K562 (cell line): ENCODE measurements around the gene RYR3. TPM values are rescaled to one million over a fixed set of nuclear protein-coding genes. Genes with fewer than 3 reads are reported as not detected.

Experiments used
- ATAC-seq: fragments of 200-7000 bp; cut with Tn5 transposase; 3 replicates; pipeline ENCODE4 v1.9.1; 2020; ENCODE audit warnings: moderate library complexity
- BruUV-seq: library from RNA; stranded (reverse); fragments of 400-500 nt; replicated peaks from 2 replicates; lab custom pipeline; 2021; lab: Mats Ljungman, UMichigan
- CTCF ChIA-PET: fragments of 300-600 bp; formaldehyde crosslinking; extraction: SDS; loops from one replicate; lab custom pipeline; 2021; ENCODE audit warnings: low intra/inter-chr PET ratio; lab: Yijun Ruan, JAX
- POLR2A ChIA-PET: fragments of 300-600, 350-650 bp; sonication (Branson Sonifier 250); formaldehyde crosslinking; extraction: SDS; loops from one replicate; lab custom pipeline; 2021; ENCODE audit warnings: antibody characterized with exemption, inconsistent platforms; lab: Yijun Ruan, JAX
- DNase-seq, 4 experiments: peaks; one replicate each; pipeline versions ENCODE4 v3.0.0 to v3.0.0-alpha.2; 2011 to 2018; ENCODE audit warnings: low spot score in 3 of 4, mixed read lengths in 3 of 4; ENCODE audit errors: extremely low read depth in 1 of 4
- FAIRE-seq: peaks from 2 replicates; lab custom pipeline; 2011; peaks lifted over from hg19 to GRCh38; lab: Jason Lieb, UNC
- H2AFZ ChIP-seq: 2 replicates; pipeline ENCODE4 v1.6.0; 2011; ENCODE audit warnings: low read depth, low read length, control low read depth, inconsistent platforms
- H3K27ac ChIP-seq: fragments of 200-600 bp; 3 replicates; pipeline ENCODE4 v1.8.0; 2011; ENCODE audit warnings: low read depth, mild to moderate bottlenecking, control low read depth, inconsistent platforms, low read length, moderate library complexity, mixed read lengths; ENCODE audit errors: extremely low read depth
- H3K27me3 ChIP-seq, 2 experiments: fragments of 300-600 bp in 1 of 2; 2 replicates in 1 of 2; 3 replicates in 1 of 2; pipeline versions ENCODE4 v1.6.0 to v1.8.0; 2011; ENCODE audit warnings: inconsistent platforms in 2 of 2, low read length in 2 of 2, mild to moderate bottlenecking in 1 of 2, mixed read lengths in 1 of 2, moderate library complexity in 1 of 2; ENCODE audit not compliant: control insufficient read depth in 2 of 2, insufficient read depth in 2 of 2
- H3K36me3 ChIP-seq: fragments of 300-600 bp; 3 replicates; pipeline ENCODE4 v1.8.0; 2011; ENCODE audit warnings: mild to moderate bottlenecking, low read length, inconsistent platforms; ENCODE audit not compliant: control insufficient read depth, insufficient read depth
- H3K4me1 ChIP-seq, 2 experiments: fragments of 200-600 bp in 1 of 2; replicated peaks in 1 of 2; 2 replicates in 1 of 2; 3 replicates in 1 of 2; pipeline versions ENCODE4 v1.5.1 to v1.8.0; 2011; ENCODE audit warnings: inconsistent platforms in 2 of 2, low read length in 2 of 2, mild to moderate bottlenecking in 1 of 2, mixed read lengths in 1 of 2, moderate library complexity in 1 of 2; ENCODE audit not compliant: control insufficient read depth in 2 of 2, insufficient read depth in 2 of 2
- H3K4me2 ChIP-seq: 2 replicates; pipeline ENCODE4 v1.6.1; 2011; ENCODE audit warnings: low read length, control low read depth, inconsistent platforms, mixed read lengths; ENCODE audit not compliant: insufficient read depth
- H3K4me3 ChIP-seq: fragments of 200-600 bp; sonication (generic), shearing (Covaris generic); 2 replicates; pipeline ENCODE4 v1.5.1; 2016; ENCODE audit warnings: control low read depth, inconsistent platforms
- H3K79me2 ChIP-seq: fragments of 200-600 bp; 3 replicates; pipeline ENCODE4 v1.8.0; 2011; ENCODE audit warnings: low read length, inconsistent platforms; ENCODE audit not compliant: control insufficient read depth, insufficient read depth
- H3K9ac ChIP-seq, 2 experiments: 2 replicates each; pipeline versions ENCODE4 v1.6.0 to v1.6.1; 2011; ENCODE audit warnings: low read depth in 2 of 2, low read length in 2 of 2, control low read depth in 1 of 2, inconsistent platforms in 1 of 2, mild to moderate bottlenecking in 1 of 2, mixed read lengths in 1 of 2; ENCODE audit not compliant: insufficient read depth in 1 of 2
- H3K9me1 ChIP-seq: one replicate; pipeline ENCODE4 v1.6.0; 2011; ENCODE audit warnings: inconsistent platforms, mild to moderate bottlenecking, low read length, moderate library complexity; ENCODE audit not compliant: control insufficient read depth, insufficient read depth
- H3K9me3 ChIP-seq: replicated peaks from 2 replicates; pipeline ENCODE4 v1.5.1; 2011; ENCODE audit warnings: low read depth, low read length, inconsistent platforms; ENCODE audit not compliant: control insufficient read depth, insufficient read depth
- H4K20me1 ChIP-seq: replicated peaks from 2 replicates; pipeline ENCODE4 v1.6.1; 2011; ENCODE audit warnings: low read length, inconsistent platforms, mixed read lengths; ENCODE audit not compliant: control insufficient read depth, insufficient read depth
- CGGBP1 ChIP-seq: fragments of 250-450 bp; sonication (Bioruptor Pico); IDR thresholded peaks from 2 replicates; pipeline ENCODE4 v1.9.0; 2021; ENCODE audit warnings: mild to moderate bottlenecking
- E2F1 ChIP-seq: sonication (generic); formaldehyde crosslinking; IDR thresholded peaks from 2 replicates; pipeline ENCODE4 v1.8.1; 2023; ENCODE audit warnings: mild to moderate bottlenecking, missing genetic modification reagents, moderate library complexity
- E2F6 ChIP-seq, 2 experiments: IDR thresholded peaks; 2 replicates each; pipeline ENCODE4 v1.6.1; 2011; ENCODE audit warnings: borderline replicate concordance in 1 of 2, control low read depth in 1 of 2, low read depth in 1 of 2, low read length in 1 of 2, mild to moderate bottlenecking in 1 of 2, mixed read lengths in 1 of 2, moderate library complexity in 1 of 2; ENCODE audit not compliant: insufficient read depth in 1 of 2, insufficient read length in 1 of 2, poor library complexity in 1 of 2, severe bottlenecking in 1 of 2; ENCODE audit errors: extremely low read depth in 1 of 2
- HNRNPUL1 ChIP-seq: fragments of 200-400 bp; formaldehyde crosslinking; IDR thresholded peaks from 2 replicates; pipeline ENCODE4 v1.6.1; 2017; ENCODE audit warnings: low read length
- RAD51 ChIP-seq: fragments of 450-650 bp; IDR thresholded peaks from 2 replicates; pipeline ENCODE4 v1.7.1; 2016; ENCODE audit warnings: low read depth, mild to moderate bottlenecking, borderline replicate concordance
- SAP30 ChIP-seq: fragments of 200-600 bp; sonication (generic); IDR thresholded peaks from 2 replicates; pipeline ENCODE4 v1.6.1; 2012; ENCODE audit warnings: borderline replicate concordance, low read depth, mild to moderate bottlenecking, moderate library complexity, low read length, control low read depth, inconsistent platforms; ENCODE audit not compliant: insufficient read depth, poor library complexity, severe bottlenecking
- TAF1 ChIP-seq: IDR thresholded peaks from 2 replicates; pipeline ENCODE4 v1.6.1; 2011; ENCODE audit warnings: mild to moderate bottlenecking, low read length, moderate library complexity; ENCODE audit not compliant: insufficient read depth, control insufficient read depth, severe bottlenecking; ENCODE audit errors: extremely low read depth
- THAP12 ChIP-seq: fragments of 250-450 bp; sonication (Bioruptor Pico); IDR thresholded peaks from 2 replicates; pipeline ENCODE4 v1.9.0; 2021; ENCODE audit warnings: mild to moderate bottlenecking, inconsistent platforms
- ZKSCAN3 ChIP-seq: fragments of 250-450 bp; sonication (Bioruptor Pico); IDR thresholded peaks from 2 replicates; pipeline ENCODE4 v1.4.0; 2020
- ZNF239 ChIP-seq: fragments of 250-450 bp; sonication (Bioruptor Pico); IDR thresholded peaks from 2 replicates; pipeline ENCODE4 v1.4.0; 2020; ENCODE audit warnings: mild to moderate bottlenecking
- ZNF282 ChIP-seq: sonication (generic); formaldehyde crosslinking; IDR thresholded peaks from 2 replicates; pipeline ENCODE4 v1.8.1; 2023; ENCODE audit warnings: missing genetic modification reagents
- WGBS: fragments of 100-300 bp; shearing (Covaris generic); methylation state at CpG from one replicate; pipeline ENCODE4 v1.1.6; 2016; ENCODE audit warnings: low coverage, mixed read lengths; ENCODE audit not compliant: insufficient coverage; ENCODE audit errors: missing lambda C conversion rate; 5-methylcytosine and 5-hydroxymethylcytosine counted together
- in situ Hi-C: fragments of 300-500 bp; cut with MboI; formaldehyde crosslinking; loops from 4 replicates; pipeline ENCODE4 v1.15.0; 2018; ENCODE audit warnings: inconsistent platforms, mixed read lengths
- intact Hi-C: fragments of 100-400 bp; cut with micrococcal nuclease; formaldehyde crosslinking; loops from 2 replicates; pipeline ENCODE4 v1.14.2; 2022
- polyA plus RNA-seq, 8 experiments: library from polyadenylated mRNA; depleted of rRNA in 4 of 8; stranded (reverse) in 5 of 8; unstranded in 3 of 8; fragments of >200 nt; fragmentation: Nextera tagmentation in 2 of 8; fragmentation: Illumina TruSeq in 1 of 8; extraction: Ambion mirVana in 2 of 8; extraction: Trizol in 1 of 8; gene quantifications; 2 replicates each; pipeline versions ENCODE4 v1.2.1 to v1.2.3, GENCODE V29; 2011 to 2014; ENCODE audit warnings: inconsistent platforms in 1 of 8, missing spikeins in 1 of 8
- total RNA-seq, 7 experiments: library from RNA; depleted of rRNA in 6 of 7; stranded (reverse); fragments of >200 nt in 6 of 7; fragmentation: Illumina TruSeq in 2 of 7; extraction: Trizol in 2 of 7; gene quantifications; 2 replicates each; pipeline versions ENCODE4 v1.2.1 to v1.2.3, GENCODE V29; 2011 to 2021; ENCODE audit warnings: low replicate concordance in 1 of 7

Gene RYR3
- total and polyA plus RNA-seq, 9 of the 15 experiments (the other 6 are each of a cell fraction or from before 2014, with no cell fraction given) = 0.04 TPM; not detected in 8

GRCh38 chr15:33888176-33888575, 577.4 kb downstream of the RYR3 start:
- in situ Hi-C loops = no loop called here
- DNase-seq (no peak), FAIRE-seq (no peak), ATAC-seq (no peak)
- no TSS peak for BruUV-seq
- intact Hi-C loops = no loop called here
- Histone ChIP-seq H3K9me3 (no peaks in the 10 kb centered on the region), H3K79me2 (no peaks in the 10 kb centered on the region), H2AFZ (no peak overlapping the region), H3K4me3 (no peak overlapping the region), H3K4me1 (no peaks in the 10 kb centered on the region), H3K36me3 (no peaks in the 10 kb centered on the region), H3K9me1 (no peaks in the 10 kb centered on the region), H3K27me3 (no peaks in the 10 kb centered on the region), H3K4me2 (no peak overlapping the region), H4K20me1 (no peaks in the 10 kb centered on the region), H3K9ac (no peak overlapping the region), H3K27ac (no peak overlapping the region)
- 5% methylated on average over 2 of the region's 2 CpGs for WGBS
- ChIA-PET POLR2A (interaction anchor here (0.6 kb wide), 1 partner anchor 30 kb away, joined by 3 read pairs; no protein-coding TSS in a partner anchor), CTCF (no interaction called here)
- TF ChIP-seq HNRNPUL1 = no peak
- no peak for TF ChIP-seq THAP12 (CRISPR knock-in tag)
- TF ChIP-seq E2F1 (CRISPR knock-in tag) = no peak
- TF ChIP-seq TAF1 = no peak
- TF ChIP-seq E2F6 (IDR thresholded peaks at IDR 0.05; ENCODE audit: borderline replicate concordance in 1 of 2, extremely low read depth in 1 of 2, insufficient read depth in 1 of 2, insufficient read length in 1 of 2, low read depth in 1 of 2, low read length in 1 of 2, poor library complexity in 1 of 2, severe bottlenecking in 1 of 2) = no peak
- TF ChIP-seq RAD51 = no peak
- TF ChIP-seq ZKSCAN3 (CRISPR knock-in tag) = no peak
- no peak for TF ChIP-seq ZNF282 (CRISPR knock-in tag)
- TF ChIP-seq SAP30 = no peak
- no peak for TF ChIP-seq CGGBP1 (CRISPR knock-in tag)
- no peak for TF ChIP-seq ZNF239 (CRISPR knock-in tag)
- TF ChIP-seq, all 486 proteins: peak for 0
